Right atrium auricular region (tissue), 2 donors: ENCODE data around the gene RAI1. TPM values are rescaled to one million over a fixed set of nuclear protein-coding genes. Genes with fewer than 3 reads are reported as not detected.
A peak's percentile ranks its signal among the peaks of the same experiment; 100 is the strongest.

Source experiments
- DNase-seq: peaks from one replicate; pipeline ENCODE4 v3.0.0-alpha.2; 2019; ENCODE audit warnings: low spot score
- H3K27ac ChIP-seq, 2 donors: fragments of 200-600 bp; sonication (generic); 1 replicate in 1 of 2; 2 replicates in 1 of 2; pipeline ENCODE4 v1.5.1; 2016 to 2019
- H3K27me3 ChIP-seq, 2 donors: fragments of 200-600 bp; sonication (generic); one replicate each; pipeline versions ENCODE4 v1.5.1 to v1.6.0; 2017 to 2019
- H3K36me3 ChIP-seq: fragments of 200-600 bp; sonication (generic); one replicate; pipeline ENCODE4 v1.5.1; 2016
- H3K4me1 ChIP-seq, 2 donors: fragments of 200-600 bp; sonication (generic); one replicate each; pipeline versions ENCODE4 v1.5.1 to v1.6.0; 2017 to 2019
- H3K4me3 ChIP-seq, 2 donors: fragments of 200-600 bp; sonication (generic); 1 replicate in 1 of 2; 2 replicates in 1 of 2; pipeline ENCODE4 v1.5.1; 2017 to 2019; ENCODE audit warnings: mild to moderate bottlenecking in 1 of 2, moderate library complexity in 1 of 2
- H3K9me3 ChIP-seq, 2 donors: fragments of 200-600 bp; sonication (generic); one replicate each; pipeline ENCODE4 v1.5.1; 2019
- total RNA-seq, 2 donors: library from RNA; depleted of rRNA; stranded (reverse); fragments of >200 nt; gene quantifications; one replicate each; pipeline ENCODE4 v1.1.0, GENCODE V29; 2016
- TF ChIP-seq, protein P1 (sequence below), 2 donors: fragments of 200-600 bp; sonication (generic); IDR thresholded peaks; one replicate each; pipeline ENCODE4 v1.5.1; 2019; ENCODE audit warnings: antibody characterized with exemption in 2 of 2

RAI1 gene
- total RNA-seq, 2 donors from 2014 or later = 23.8 to 24.9 TPM

DNA sequence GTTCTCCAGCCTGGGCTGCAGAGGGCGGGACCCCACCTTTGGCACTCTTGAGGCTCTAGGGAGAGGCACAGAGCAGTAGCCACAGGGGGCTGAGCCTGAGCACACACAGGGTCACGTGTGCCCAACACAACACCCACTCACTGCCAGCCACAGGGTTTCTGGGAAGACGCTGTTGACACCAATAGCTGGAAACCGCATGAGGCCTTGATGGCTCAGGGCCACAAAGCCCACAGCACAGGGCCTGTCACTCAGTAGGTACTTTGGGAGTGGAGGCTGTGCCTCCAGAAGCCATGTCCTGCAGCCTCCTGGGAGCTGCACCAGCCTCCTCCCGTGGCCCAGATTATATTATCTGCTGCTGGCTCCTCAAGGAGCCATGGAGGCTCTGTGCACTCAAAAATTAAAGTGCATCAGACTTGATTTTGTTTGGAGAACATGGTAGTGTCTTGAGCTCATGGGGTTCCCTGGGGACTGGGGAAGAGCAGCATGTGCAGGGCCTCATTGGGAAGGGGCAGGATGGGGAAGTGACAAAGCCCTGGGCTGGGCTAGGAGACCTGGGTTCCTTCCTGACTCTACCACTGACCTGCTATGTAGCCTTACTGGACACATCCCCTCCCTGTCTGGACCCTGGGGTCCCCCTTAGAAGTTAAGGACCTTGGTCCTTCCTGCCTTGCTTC is 168.0 kb downstream of the RAI1 start:
- Histone ChIP-seq H3K9me3 (no peaks in the 10 kb centered on the region), H3K27me3 (no peaks in the 10 kb centered on the region), H3K4me3 (no peak overlapping the region), H3K27ac (peak overlapping the region; percentile 78 to 85), H3K4me1 (peaks cover 0 to 45% of the 10 kb centered on the region in 2 donors), H3K36me3 (peaks cover 17% of the 10 kb centered on the region)
- DNase-seq = peak; percentile 75
- TF ChIP-seq, protein P1, sequence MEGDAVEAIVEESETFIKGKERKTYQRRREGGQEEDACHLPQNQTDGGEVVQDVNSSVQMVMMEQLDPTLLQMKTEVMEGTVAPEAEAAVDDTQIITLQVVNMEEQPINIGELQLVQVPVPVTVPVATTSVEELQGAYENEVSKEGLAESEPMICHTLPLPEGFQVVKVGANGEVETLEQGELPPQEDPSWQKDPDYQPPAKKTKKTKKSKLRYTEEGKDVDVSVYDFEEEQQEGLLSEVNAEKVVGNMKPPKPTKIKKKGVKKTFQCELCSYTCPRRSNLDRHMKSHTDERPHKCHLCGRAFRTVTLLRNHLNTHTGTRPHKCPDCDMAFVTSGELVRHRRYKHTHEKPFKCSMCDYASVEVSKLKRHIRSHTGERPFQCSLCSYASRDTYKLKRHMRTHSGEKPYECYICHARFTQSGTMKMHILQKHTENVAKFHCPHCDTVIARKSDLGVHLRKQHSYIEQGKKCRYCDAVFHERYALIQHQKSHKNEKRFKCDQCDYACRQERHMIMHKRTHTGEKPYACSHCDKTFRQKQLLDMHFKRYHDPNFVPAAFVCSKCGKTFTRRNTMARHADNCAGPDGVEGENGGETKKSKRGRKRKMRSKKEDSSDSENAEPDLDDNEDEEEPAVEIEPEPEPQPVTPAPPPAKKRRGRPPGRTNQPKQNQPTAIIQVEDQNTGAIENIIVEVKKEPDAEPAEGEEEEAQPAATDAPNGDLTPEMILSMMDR (IDR thresholded peaks at IDR 0.05) = no peak

DNA sequence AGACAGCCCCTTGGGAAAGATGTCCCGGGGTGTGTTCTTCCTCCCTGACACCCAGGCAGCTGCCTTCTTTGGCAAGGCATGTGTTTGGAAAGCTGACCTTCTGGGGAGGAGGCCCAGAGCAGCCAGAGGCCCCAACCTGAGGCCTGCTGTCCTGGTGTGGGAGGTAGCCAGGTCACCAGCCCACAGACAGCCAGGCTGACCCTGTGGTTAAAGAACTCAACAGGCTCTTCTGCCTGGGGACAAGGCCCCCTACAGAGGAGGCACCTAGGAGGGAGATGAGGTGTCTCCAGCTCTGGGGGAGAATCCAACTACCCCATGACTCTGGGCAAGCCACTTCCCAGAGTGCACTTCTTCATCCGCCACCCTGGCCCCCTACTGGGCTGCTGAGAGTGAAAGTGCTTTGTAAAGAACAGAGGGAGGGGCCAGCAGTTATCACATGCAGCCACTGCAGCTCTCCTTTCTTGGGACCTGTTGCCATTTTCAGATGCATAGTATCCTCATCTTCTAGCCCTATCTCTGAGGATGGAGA is 168.7 kb downstream of the RAI1 start:
- Histone ChIP-seq H3K9me3 (no peaks in the 10 kb centered on the region), H3K4me3 (no peak overlapping the region), H3K27ac (peak overlapping the region; percentile 78 to 85), H3K4me1 (peaks cover 0 to 45% of the 10 kb centered on the region in 2 donors), H3K36me3 (peaks cover 17% of the 10 kb centered on the region), H3K27me3 (no peaks in the 10 kb centered on the region)
- DNase-seq = peak; percentile 73
- TF ChIP-seq, protein P1 (IDR thresholded peaks at IDR 0.05) = peak in 1 of 2 donors; percentile 37

DNA sequence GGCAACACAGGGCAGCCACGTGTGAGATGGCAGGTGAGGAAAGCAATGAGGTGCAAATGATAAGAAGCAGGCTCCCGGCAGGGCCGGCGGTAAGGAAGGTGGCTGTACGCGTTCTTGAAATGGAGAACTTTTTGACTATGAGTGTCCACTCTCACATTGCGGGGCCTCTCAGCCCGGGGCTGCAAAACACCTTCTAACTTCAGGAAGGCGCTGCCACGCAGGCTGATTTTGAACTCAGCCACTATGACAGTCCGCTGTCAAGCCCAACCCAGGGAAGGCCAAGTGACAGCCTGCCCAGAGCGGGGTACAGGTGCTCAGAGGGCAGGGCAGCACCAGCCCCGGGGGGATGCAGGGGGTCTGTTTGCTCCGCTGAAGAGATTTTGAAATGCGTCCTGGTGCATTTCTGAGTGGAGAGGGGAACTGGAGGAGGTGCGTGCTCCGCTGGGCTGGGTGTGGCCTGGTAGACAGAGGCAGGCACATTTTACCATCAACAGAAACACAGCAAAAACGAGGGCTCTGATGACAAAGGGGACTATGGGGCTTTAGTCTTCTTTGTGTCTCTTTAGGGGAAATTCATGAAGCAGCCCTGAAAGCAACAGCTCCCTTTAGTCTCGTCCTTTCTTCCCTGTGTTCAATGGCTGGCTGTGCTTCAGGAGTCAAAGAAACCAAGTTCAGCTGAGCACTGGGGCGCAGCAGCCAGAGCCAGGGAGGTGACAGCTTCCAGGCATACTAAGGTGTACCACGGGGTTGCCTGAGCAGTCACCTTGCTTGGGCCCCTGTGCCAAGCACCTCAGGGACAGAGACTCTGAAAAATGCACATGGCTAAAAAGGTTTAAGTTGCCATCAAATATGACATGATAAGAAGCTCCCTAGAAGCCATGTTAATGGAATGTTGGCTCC is 170.1 kb downstream of the RAI1 start:
- Histone ChIP-seq H3K4me3 (no peak overlapping the region), H3K36me3 (peaks cover 15% of the 10 kb centered on the region), H3K27ac (peak overlapping the region; percentile 78 to 85), H3K27me3 (no peaks in the 10 kb centered on the region), H3K9me3 (no peaks in the 10 kb centered on the region), H3K4me1 (peaks cover 0 to 51% of the 10 kb centered on the region in 2 donors)
- DNase-seq = no peak
- TF ChIP-seq, protein P1 (IDR thresholded peaks at IDR 0.05) = no peak

DNA sequence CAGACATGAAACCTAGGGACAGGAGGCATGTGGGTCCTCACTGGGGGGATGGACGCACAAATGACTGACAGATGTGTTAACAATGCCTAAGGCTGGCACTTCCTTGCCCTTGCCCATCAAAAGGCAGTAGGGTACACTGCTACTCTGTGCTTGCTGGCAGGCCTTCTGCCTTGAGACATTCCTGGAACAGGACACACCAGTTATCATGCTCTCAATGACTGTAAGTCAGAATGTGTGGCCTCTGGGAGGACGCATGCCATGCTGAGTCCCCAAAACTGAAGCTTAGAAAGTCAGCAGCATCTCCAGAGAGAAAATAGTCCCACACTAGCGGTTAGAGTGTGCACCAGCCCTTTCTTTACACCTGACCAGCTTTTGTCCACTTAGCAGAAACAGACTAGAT is 171.7 kb downstream of the RAI1 start:
- Histone ChIP-seq H3K27ac (no peak overlapping the region), H3K36me3 (no peaks in the 10 kb centered on the region), H3K4me1 (peaks cover 0 to 55% of the 10 kb centered on the region in 2 donors), H3K27me3 (no peaks in the 10 kb centered on the region), H3K9me3 (no peaks in the 10 kb centered on the region), H3K4me3 (no peak overlapping the region)
- no peak for DNase-seq
- TF ChIP-seq, protein P1 (IDR thresholded peaks at IDR 0.05) = no peak

DNA sequence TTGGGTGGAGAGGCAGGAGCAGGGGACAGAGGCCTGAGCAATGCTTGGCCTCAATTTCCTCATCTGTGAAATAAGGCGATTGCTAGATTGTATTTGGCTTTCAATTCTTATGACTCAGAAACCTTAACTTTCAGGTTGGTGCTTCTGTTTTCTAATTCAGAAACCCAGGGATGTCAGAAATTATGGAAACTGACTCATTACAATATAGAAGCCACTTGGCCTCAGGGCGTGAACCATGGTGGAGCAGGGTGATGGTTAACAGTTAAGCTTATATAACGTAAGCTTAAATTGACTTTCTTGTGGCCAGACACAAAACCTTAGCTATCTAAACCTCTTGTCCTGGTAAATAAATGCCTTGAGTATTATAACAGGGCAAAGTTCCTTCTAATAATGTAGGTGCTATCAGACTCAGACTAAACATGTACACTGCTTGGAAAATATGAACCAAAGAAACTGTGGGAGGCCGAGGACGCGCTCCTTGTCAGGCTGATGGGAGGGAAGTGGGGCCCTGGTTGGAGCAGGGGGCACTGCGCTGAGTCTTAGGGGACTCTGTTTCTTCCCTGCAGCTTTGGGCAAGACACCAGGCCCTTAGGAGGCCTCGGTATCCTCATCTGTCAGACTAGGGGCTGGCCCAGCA is 172.7 kb downstream of the RAI1 start:
- TF ChIP-seq, protein P1 (IDR thresholded peaks at IDR 0.05) = no peak
- no peaks in the 10 kb centered on the region for H3K36me3 ChIP-seq
- no peaks in the 10 kb centered on the region for H3K9me3 ChIP-seq
- no peak overlapping the region for H3K27ac ChIP-seq
- no peaks in the 10 kb centered on the region for H3K27me3 ChIP-seq
- DNase-seq = no peak
- peaks cover 0 to 45% of the 10 kb centered on the region in 2 donors for H3K4me1 ChIP-seq
- no peak overlapping the region for H3K4me3 ChIP-seq
